CD14-positive monocyte (primary cell): Measurements from ENCODE around the gene C1orf105. TPM values are rescaled to one million over a fixed set of nuclear protein-coding genes. Genes with fewer than 3 reads are reported as not detected.

ENCODE experiments used
- DNase-seq, 3 donors: peaks; one replicate each; pipeline ENCODE4 v3.0.0-alpha.2; 2011 to 2022
- H2AFZ ChIP-seq: 2 replicates; pipeline ENCODE4 v1.6.0; 2012; ENCODE audit warnings: mild to moderate bottlenecking, low read depth, low read length, inconsistent platforms; ENCODE audit not compliant: insufficient read depth, poor library complexity, severe bottlenecking
- H3K27ac ChIP-seq, 2 donors: 1 replicate in 1 of 2; 2 replicates in 1 of 2; pipeline ENCODE4 v1.5.1; 2012 to 2013; ENCODE audit warnings: low read length in 2 of 2, control low read depth in 1 of 2, inconsistent platforms in 1 of 2, low read depth in 1 of 2, mild to moderate bottlenecking in 1 of 2
- H3K27me3 ChIP-seq, 2 donors: one replicate each; pipeline versions ENCODE4 v1.6.0 to v1.6.1; 2011 to 2013; ENCODE audit warnings: low read length in 2 of 2; ENCODE audit not compliant: control insufficient read depth in 2 of 2, insufficient read depth in 2 of 2
- H3K36me3 ChIP-seq, 2 donors: replicated peaks in 1 of 2; 1 replicate in 1 of 2; 2 replicates in 1 of 2; pipeline versions ENCODE4 v1.5.1 to v1.6.1; 2012 to 2013; ENCODE audit warnings: low read length in 2 of 2, control low read depth in 1 of 2, inconsistent platforms in 1 of 2, mild to moderate bottlenecking in 1 of 2; ENCODE audit not compliant: insufficient read depth in 2 of 2, control insufficient read depth in 1 of 2
- H3K4me1 ChIP-seq, 2 donors: 1 replicate in 1 of 2; 2 replicates in 1 of 2; pipeline versions ENCODE4 v1.5.1 to v1.6.1; 2012 to 2013; ENCODE audit warnings: low read length in 2 of 2, control low read depth in 1 of 2, inconsistent platforms in 1 of 2, mild to moderate bottlenecking in 1 of 2, moderate library complexity in 1 of 2; ENCODE audit not compliant: insufficient read depth in 2 of 2, control insufficient read depth in 1 of 2
- H3K4me2 ChIP-seq: replicated peaks from 2 replicates; pipeline ENCODE3; 2012; ENCODE audit warnings: low read length, moderate library complexity, mild to moderate bottlenecking; ENCODE audit not compliant: poor library complexity, severe bottlenecking; ENCODE audit errors: extremely low read depth
- H3K4me3 ChIP-seq, 3 experiments: fragments of 200-600 bp in 1 of 3; sonication (generic) in 1 of 3; replicated peaks in 1 of 3; 1 replicate in 2 of 3; 2 replicates in 1 of 3; pipeline ENCODE4 v1.5.1; 2011 to 2013; ENCODE audit warnings: low read length in 3 of 3, mild to moderate bottlenecking in 3 of 3, control low read depth in 2 of 3, low read depth in 2 of 3, inconsistent platforms in 1 of 3, moderate library complexity in 1 of 3
- H3K79me2 ChIP-seq: 2 replicates; pipeline ENCODE4 v1.6.0; 2012; ENCODE audit warnings: mild to moderate bottlenecking, control low read depth, inconsistent platforms, low read length, moderate library complexity; ENCODE audit not compliant: insufficient read depth
- H3K9ac ChIP-seq: 2 replicates; pipeline ENCODE4 v1.6.0; 2017; ENCODE audit warnings: low read length, mild to moderate bottlenecking; ENCODE audit not compliant: insufficient read depth, poor library complexity, severe bottlenecking
- H3K9me3 ChIP-seq, 2 donors: replicated peaks in 1 of 2; 1 replicate in 1 of 2; 2 replicates in 1 of 2; pipeline versions ENCODE4 v1.5.1 to v1.6.1; 2012 to 2013; ENCODE audit warnings: low read length in 2 of 2, control low read depth in 1 of 2; ENCODE audit not compliant: control insufficient read depth in 1 of 2, insufficient read depth in 1 of 2
- H4K20me1 ChIP-seq: 2 replicates; pipeline ENCODE4 v1.6.0; 2012; ENCODE audit warnings: mild to moderate bottlenecking, low read length, control low read depth, moderate library complexity; ENCODE audit not compliant: insufficient read depth
- H3K27ac Mint-ChIP-seq, 7 donors: one replicate each; pipeline ENCODE4 v1.8.0; 2020; ENCODE audit warnings: mild to moderate bottlenecking in 7 of 7, mixed read lengths in 7 of 7, moderate library complexity in 6 of 7, inconsistent platforms in 2 of 7
- H3K27me3 Mint-ChIP-seq, 3 donors: one replicate each; pipeline ENCODE4 v1.8.0; 2021 to 2022; ENCODE audit warnings: low read depth in 3 of 3, mild to moderate bottlenecking in 3 of 3, mixed read lengths in 3 of 3, moderate library complexity in 3 of 3, inconsistent platforms in 1 of 3
- H3K36me3 Mint-ChIP-seq, 2 donors: one replicate each; pipeline ENCODE4 v1.8.0; 2020; ENCODE audit warnings: mixed read lengths in 2 of 2, inconsistent platforms in 1 of 2, mild to moderate bottlenecking in 1 of 2
- H3K4me1 Mint-ChIP-seq: one replicate; pipeline ENCODE4 v1.8.0; 2020; ENCODE audit warnings: mild to moderate bottlenecking, mixed read lengths
- H3K4me3 Mint-ChIP-seq, 2 donors: one replicate each; pipeline ENCODE4 v1.8.0; 2020; ENCODE audit warnings: mild to moderate bottlenecking in 2 of 2, mixed read lengths in 2 of 2, moderate library complexity in 1 of 2
- H3K9me3 Mint-ChIP-seq, 7 donors: one replicate each; pipeline ENCODE4 v1.8.0; 2020 to 2022; ENCODE audit warnings: mixed read lengths in 7 of 7, mild to moderate bottlenecking in 6 of 7, moderate library complexity in 6 of 7, inconsistent platforms in 2 of 7
- WGBS: methylation state at CpG from one replicate; pipeline ENCODE4 v1.1.5; 2013; ENCODE audit warnings: missing lambda C conversion rate; ENCODE audit not compliant: insufficient coverage; 5-methylcytosine and 5-hydroxymethylcytosine counted together
- intact Hi-C, 2 donors: fragments of 100-400 bp; cut with micrococcal nuclease; formaldehyde crosslinking; loops; one replicate each; pipeline versions ENCODE4 v1.15.0 to v1.15.1; 2023
- polyA plus RNA-seq, 3 donors: library from polyadenylated mRNA; depleted of rRNA in 1 of 3; unstranded in 2 of 3; stranded (reverse) in 1 of 3; fragments of 300-500 nt in 2 of 3; fragments of >200 nt in 1 of 3; fragmentation: Illumina TruSeq in 2 of 3; gene quantifications; 1 replicate in 2 of 3; 2 replicates in 1 of 3; pipeline ENCODE4 v1.2.3, GENCODE V29; 2012 to 2021
- TF ChIP-seq, protein P1 (sequence below): fragments of 200-600 bp; IDR thresholded peaks from one replicate; pipeline ENCODE4 v1.8.0; 2022; ENCODE audit warnings: antibody characterized with exemption, mild to moderate bottlenecking

The C1orf105 gene
- polyA plus RNA-seq, 3 donors, result not detected

DNA sequence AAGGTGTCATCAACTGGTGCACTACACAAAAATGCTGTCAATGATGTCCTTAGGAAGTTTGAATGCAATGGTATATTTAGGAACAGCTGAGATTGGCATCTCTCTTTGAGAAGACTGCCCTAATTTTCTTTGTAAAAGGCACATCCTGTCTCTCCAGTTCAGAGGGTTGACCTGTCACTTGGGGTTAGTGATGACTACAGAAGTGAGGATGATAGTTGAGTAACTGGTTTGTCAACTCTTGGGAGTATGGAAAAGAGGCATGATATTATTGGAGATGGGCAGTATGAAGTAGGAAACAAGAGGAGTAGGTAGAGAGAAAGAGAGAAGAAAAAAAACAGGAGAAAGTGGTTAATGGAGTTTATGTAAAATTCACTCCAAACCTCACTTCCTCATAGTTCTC, 63.8 kb downstream of the C1orf105 start:
- Histone ChIP-seq H2AFZ (peak overlapping the region; percentile 43), H3K9ac (no peak overlapping the region), H4K20me1 (no peaks in the 10 kb centered on the region), H3K27me3 (no peaks in the 10 kb centered on the region), H3K36me3 (no peaks in the 10 kb centered on the region), H3K27ac (no peak overlapping the region), H3K4me3 (no peak overlapping the region), H3K9me3 (peaks cover 0 to 4% of the 10 kb centered on the region in 2 donors), H3K79me2 (no peaks in the 10 kb centered on the region), H3K4me1 (peaks cover 7 to 14% of the 10 kb centered on the region in 2 donors), H3K4me2 (no peak overlapping the region)
- TF ChIP-seq, protein P1, sequence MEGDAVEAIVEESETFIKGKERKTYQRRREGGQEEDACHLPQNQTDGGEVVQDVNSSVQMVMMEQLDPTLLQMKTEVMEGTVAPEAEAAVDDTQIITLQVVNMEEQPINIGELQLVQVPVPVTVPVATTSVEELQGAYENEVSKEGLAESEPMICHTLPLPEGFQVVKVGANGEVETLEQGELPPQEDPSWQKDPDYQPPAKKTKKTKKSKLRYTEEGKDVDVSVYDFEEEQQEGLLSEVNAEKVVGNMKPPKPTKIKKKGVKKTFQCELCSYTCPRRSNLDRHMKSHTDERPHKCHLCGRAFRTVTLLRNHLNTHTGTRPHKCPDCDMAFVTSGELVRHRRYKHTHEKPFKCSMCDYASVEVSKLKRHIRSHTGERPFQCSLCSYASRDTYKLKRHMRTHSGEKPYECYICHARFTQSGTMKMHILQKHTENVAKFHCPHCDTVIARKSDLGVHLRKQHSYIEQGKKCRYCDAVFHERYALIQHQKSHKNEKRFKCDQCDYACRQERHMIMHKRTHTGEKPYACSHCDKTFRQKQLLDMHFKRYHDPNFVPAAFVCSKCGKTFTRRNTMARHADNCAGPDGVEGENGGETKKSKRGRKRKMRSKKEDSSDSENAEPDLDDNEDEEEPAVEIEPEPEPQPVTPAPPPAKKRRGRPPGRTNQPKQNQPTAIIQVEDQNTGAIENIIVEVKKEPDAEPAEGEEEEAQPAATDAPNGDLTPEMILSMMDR, result no peak
- peaks cover 20% of the 10 kb centered on the region for H3K4me1 Mint-ChIP-seq
- no peaks in the 10 kb centered on the region for H3K36me3 Mint-ChIP-seq
- no peak for DNase-seq
- H3K27ac Mint-ChIP-seq, result peak overlapping the region in 1 of 7 donors; percentile 12
- H3K9me3 Mint-ChIP-seq, result peaks cover 0 to 5% (median 2%) of the 10 kb centered on the region in 7 donors
- no peak overlapping the region for H3K4me3 Mint-ChIP-seq
- intact Hi-C loops, result no loop called here
- H3K27me3 Mint-ChIP-seq, result peaks cover 0 to 1% (median 0%) of the 10 kb centered on the region in 3 donors

DNA sequence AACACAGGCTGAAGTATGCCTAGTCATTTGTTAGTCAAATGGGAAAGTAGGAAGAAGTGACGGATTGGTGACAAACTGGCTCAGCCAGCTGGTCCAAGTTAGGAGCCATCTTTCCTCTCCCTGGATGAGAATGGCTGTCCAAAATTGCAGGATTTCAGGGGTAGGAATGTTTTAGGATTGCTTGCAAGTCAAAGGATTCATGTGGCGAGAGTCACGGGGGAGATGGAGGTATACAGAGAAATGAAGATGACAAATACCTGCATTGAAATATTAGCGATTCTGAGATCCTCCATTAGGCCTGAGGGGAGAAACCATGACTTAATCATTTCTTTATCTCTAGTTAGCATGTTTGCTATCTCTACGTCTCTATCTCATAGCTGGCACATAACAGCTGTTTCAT, 65.1 kb downstream of the C1orf105 start:
- no peak overlapping the region for H3K27ac ChIP-seq
- WGBS, result 50% methylated on average over 2 of the region's 5 CpGs
- TF ChIP-seq, protein P1, result no peak
- peaks cover 0 to 1% (median 0%) of the 10 kb centered on the region in 3 donors for H3K27me3 Mint-ChIP-seq
- H3K9me3 Mint-ChIP-seq, result peaks cover 0 to 3% (median 2%) of the 10 kb centered on the region in 7 donors
- peaks cover 7 to 14% of the 10 kb centered on the region in 2 donors for H3K4me1 ChIP-seq
- no peak overlapping the region for H2AFZ ChIP-seq
- peaks cover 26% of the 10 kb centered on the region for H3K4me1 Mint-ChIP-seq
- no peaks in the 10 kb centered on the region for H3K79me2 ChIP-seq
- intact Hi-C loops, result no loop called here
- H3K4me3 ChIP-seq, result no peak overlapping the region
- H3K9ac ChIP-seq, result no peak overlapping the region
- no peaks in the 10 kb centered on the region for H3K36me3 Mint-ChIP-seq
- no peaks in the 10 kb centered on the region for H3K36me3 ChIP-seq
- H3K27ac Mint-ChIP-seq, result no peak overlapping the region
- H4K20me1 ChIP-seq, result no peaks in the 10 kb centered on the region
- no peak for DNase-seq
- H3K27me3 ChIP-seq, result no peaks in the 10 kb centered on the region
- H3K4me2 ChIP-seq, result no peak overlapping the region
- no peak overlapping the region for H3K4me3 Mint-ChIP-seq
- peaks cover 0 to 4% of the 10 kb centered on the region in 2 donors for H3K9me3 ChIP-seq
